Measurements from ENCODE around the gene DGUOK.
"Not testable (repeated sequence)": the region's sequence is repeated elsewhere in the genome, so short reads cannot be mapped to it uniquely, and the experiment has no call there.

The DGUOK gene

GRCh38 chr2:73920577-73921545, 5.8 kb upstream of the DGUOK start:
- peak; percentile 14 for DNase-seq (ENCODE audit: low read depth)

- no peak for DNase-seq (ENCODE audit: low read depth)
Measured at GRCh38 chr2:73921581-73921980, 5.1 kb upstream of the DGUOK start.

- DNase-seq (ENCODE audit: low read depth) = no peak
Measured at GRCh38 chr2:73922681-73923080, 4.0 kb upstream of the DGUOK start.

GRCh38 chr2:73925033-73925704, 1.5 kb upstream of the DGUOK start:
- DNase-seq (ENCODE audit: low read depth) = no peak

GRCh38 chr2:73925853-73926492, 707 bp upstream of the DGUOK start:
- no peak for DNase-seq (ENCODE audit: low read depth)

GRCh38 chr2:73927344-73927743, 664 bp downstream of the DGUOK start:
- DNase-seq (ENCODE audit: low read depth) = no peak

GRCh38 chr2:73928963-73929347, 2.3 kb downstream of the DGUOK start:
- DNase-seq (ENCODE audit: low read depth) = no peak

- DNase-seq (ENCODE audit: low read depth) = no peak
Measured at GRCh38 chr2:73930386-73930785, 3.7 kb downstream of the DGUOK start.

GRCh38 chr2:73931531-73932500, 5.1 kb downstream of the DGUOK start:
- DNase-seq (ENCODE audit: low read depth) = no peak

- no peak for DNase-seq (ENCODE audit: low read depth)
Measured at GRCh38 chr2:73933194-73933593, 6.5 kb downstream of the DGUOK start.

GRCh38 chr2:73935641-73936040, 9.0 kb downstream of the DGUOK start:
- no peak for DNase-seq (ENCODE audit: low read depth)

GRCh38 chr2:73937103-73937885, 10.6 kb downstream of the DGUOK start:
- DNase-seq (ENCODE audit: low read depth) = no peak

GRCh38 chr2:73937899-73938298, 11.2 kb downstream of the DGUOK start:
- no peak for DNase-seq (ENCODE audit: low read depth)

- no peak for DNase-seq (ENCODE audit: low read depth)
Measured at GRCh38 chr2:73938718-73939352, 12.2 kb downstream of the DGUOK start.

- no peak for DNase-seq (ENCODE audit: low read depth)
Measured at GRCh38 chr2:73939419-73939818, 12.7 kb downstream of the DGUOK start.

GRCh38 chr2:73940066-73940465, 13.4 kb downstream of the DGUOK start:
- DNase-seq (ENCODE audit: low read depth) = not testable (repeated sequence)

- no peak for DNase-seq (ENCODE audit: low read depth)
Measured at GRCh38 chr2:73942664-73943063, 16.0 kb downstream of the DGUOK start.

- no peak for DNase-seq (ENCODE audit: low read depth)
Measured at GRCh38 chr2:73944714-73945113, 18.0 kb downstream of the DGUOK start.

- no peak for DNase-seq (ENCODE audit: low read depth)
Measured at GRCh38 chr2:73946215-73946614, 19.5 kb downstream of the DGUOK start.

- no peak for DNase-seq (ENCODE audit: low read depth)
Measured at GRCh38 chr2:73946666-73947065, 20.0 kb downstream of the DGUOK start.
